SIG-M5 (cell line): ENCODE results near the gene S1PR2.
"Not testable (repeated sequence)": the region's sequence is repeated elsewhere in the genome, so short reads cannot be mapped to it uniquely, and the experiment has no call there.

Experiments
- DNase-seq: peaks from one replicate; lab custom pipeline; 2025; lab: John Stamatoyannopoulos, UW

S1PR2 gene

GRCh38 chr19:10254244-10254643 lies 23.1 kb upstream of the S1PR2 start:
- no peak for DNase-seq

- no peak for DNase-seq
These were observed 21.6 kb upstream of the S1PR2 start for GRCh38 chr19:10252707-10253106.

GRCh38 chr19:10251792-10252694 lies 20.9 kb upstream of the S1PR2 start, which contains the start of gene MRPL4:
Gene MRPL4, plus strand, starts transcription at chr19:10252214. Its CDS starts 40 bp downstream, at chr19:10252254.
- peak; percentile 97 for DNase-seq

- DNase-seq = no peak
These were observed 15.4 kb upstream of the S1PR2 start for GRCh38 chr19:10246511-10246910.

GRCh38 chr19:10245189-10245939 lies 14.2 kb upstream of the S1PR2 start:
- DNase-seq = no peak

- DNase-seq = no peak
These were observed 12.5 kb upstream of the S1PR2 start for GRCh38 chr19:10243606-10244005.

GRCh38 chr19:10241826-10242449 lies 10.8 kb upstream of the S1PR2 start:
- not testable (repeated sequence) for DNase-seq

- no peak for DNase-seq
These were observed 7.1 kb upstream of the S1PR2 start for GRCh38 chr19:10238172-10238783.

GRCh38 chr19:10237702-10238101 lies 6.6 kb upstream of the S1PR2 start:
- DNase-seq = no peak

GRCh38 chr19:10235409-10235808 lies 4.3 kb upstream of the S1PR2 start:
- not testable (repeated sequence) for DNase-seq

GRCh38 chr19:10235003-10235402 lies 3.9 kb upstream of the S1PR2 start:
- no peak for DNase-seq

GRCh38 chr19:10233946-10234345 lies 2.8 kb upstream of the S1PR2 start:
- no peak for DNase-seq

GRCh38 chr19:10231612-10232228 lies 589 bp upstream of the S1PR2 start:
- no peak for DNase-seq

- no peak for DNase-seq
These were observed 814 bp downstream of the S1PR2 start for GRCh38 chr19:10230173-10230860.

- DNase-seq = no peak
These were observed 2.2 kb downstream of the S1PR2 start for GRCh38 chr19:10228920-10229319.

- DNase-seq = no peak
These were observed 2.7 kb downstream of the S1PR2 start for GRCh38 chr19:10228393-10228792.

- no peak for DNase-seq
These were observed 3.8 kb downstream of the S1PR2 start for GRCh38 chr19:10227026-10227971.

GRCh38 chr19:10226376-10227025 lies 4.6 kb downstream of the S1PR2 start:
- no peak for DNase-seq

- DNase-seq = no peak
These were observed 5.1 kb downstream of the S1PR2 start for GRCh38 chr19:10226021-10226375.
